ENCODE measurements around the gene SPINK5. TPM values are rescaled to one million over a fixed set of nuclear protein-coding genes. Genes with fewer than 3 reads are reported as not detected.

SPINK5 gene
- total RNA-seq, 1 experiment from 2014 or later, result not detected

DNA sequence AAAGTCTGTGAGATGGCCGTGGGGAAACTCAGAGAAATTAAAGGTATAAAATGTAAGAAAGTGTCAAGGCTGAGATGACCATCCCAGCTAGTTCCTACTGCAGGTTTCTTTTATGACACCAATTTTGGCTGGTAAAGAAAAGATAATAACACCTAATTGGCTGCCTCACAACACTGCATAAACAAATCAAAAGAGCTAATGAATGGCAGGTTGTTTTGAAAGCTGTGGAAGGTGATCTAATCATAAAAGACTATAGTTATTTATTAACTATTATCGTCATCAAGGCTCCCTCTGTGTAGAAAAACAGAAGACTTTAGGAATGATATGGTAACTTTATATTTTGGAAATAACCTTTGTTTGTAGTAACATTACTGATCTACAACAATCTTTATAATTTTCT lies 3.5 kb upstream of the SPINK5 start:
- TF ChIP-seq EZH2 (IDR thresholded peaks at IDR 0.05; ENCODE audit: low read length, unreplicated experiment) (no peak), EZH2phosphoT487 (IDR thresholded peaks at IDR 0.05; ENCODE audit: borderline replicate concordance, low read length) (no peak), CTCF (conservative IDR thresholded peaks at IDR 0.05; ENCODE audit: low read depth, low read length) (no peak)
- ChIA-PET POLR2A (ENCODE audit: unreplicated experiment) (no interaction called here), CTCF (no interaction called here)
- no peaks in the 10 kb centered on the region for H4K20me1 ChIP-seq (ENCODE audit: low read length)
- H3K4me3 ChIP-seq (ENCODE audit: low read length), result no peak overlapping the region
- no peak overlapping the region for H2AFZ ChIP-seq (ENCODE audit: low read length)
- no peaks in the 10 kb centered on the region for H3K9me2 ChIP-seq (replicated peaks; ENCODE audit: low read length)
- H3K27ac ChIP-seq (ENCODE audit: low read length), result no peak overlapping the region
- no peak for ATAC-seq
- no peak overlapping the region for H3K4me2 ChIP-seq (ENCODE audit: low read length)
- no peaks in the 10 kb centered on the region for H3K36me3 ChIP-seq (ENCODE audit: low read depth, low read length)
- no peak overlapping the region for H3K9ac ChIP-seq (ENCODE audit: low read length)
- DNase-seq, result no peak
- intact Hi-C loops (cut with micrococcal nuclease), result no loop called here
- peaks cover 3% of the 10 kb centered on the region; the same call in 1 of the 2 replicates for H3K4me1 ChIP-seq (ENCODE audit: insufficient read depth, low read length)
- peaks cover 11% of the 10 kb centered on the region; the same call in 1 of the 2 replicates for H3K9me3 ChIP-seq (ENCODE audit: low read length)
- no peaks in the 10 kb centered on the region for H3K79me2 ChIP-seq (ENCODE audit: low read length)
- no TSS peak for BruUV-seq (replicated peaks)
- no peaks in the 10 kb centered on the region for H3F3A ChIP-seq (ENCODE audit: low read length, unreplicated experiment)
- no peaks in the 10 kb centered on the region for H3K27me3 ChIP-seq (ENCODE audit: low read length)

DNA sequence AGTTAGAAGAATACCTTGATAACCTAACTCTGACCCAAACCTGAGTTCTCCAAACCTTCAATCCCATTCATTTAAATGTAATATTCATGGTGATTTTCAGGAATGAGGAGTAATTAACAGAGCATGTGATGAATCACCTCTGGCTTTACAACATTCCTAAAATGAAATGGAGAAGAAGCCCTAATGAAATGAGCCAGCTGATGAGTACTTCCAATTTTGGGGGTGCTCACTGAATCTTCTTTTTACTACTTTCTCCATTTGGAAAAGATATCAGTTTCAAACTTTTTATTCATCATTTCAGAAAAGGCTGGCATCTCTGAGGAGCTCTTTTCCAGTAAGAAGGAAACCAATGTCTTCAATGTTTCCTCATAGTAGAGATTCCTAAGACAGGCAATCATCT lies 2.9 kb upstream of the SPINK5 start:
- Histone ChIP-seq H3K4me1 (ENCODE audit: insufficient read depth, low read length) (peaks cover 3% of the 10 kb centered on the region; the same call in 1 of the 2 replicates), H3K27me3 (ENCODE audit: low read length) (no peaks in the 10 kb centered on the region), H3K4me2 (ENCODE audit: low read length) (no peak overlapping the region), H3K4me3 (ENCODE audit: low read length) (no peak overlapping the region), H4K20me1 (ENCODE audit: low read length) (no peaks in the 10 kb centered on the region), H3K79me2 (ENCODE audit: low read length) (no peaks in the 10 kb centered on the region), H3K9ac (ENCODE audit: low read length) (no peak overlapping the region), H3K9me3 (ENCODE audit: low read length) (peaks cover 5% of the 10 kb centered on the region; the same call in 1 of the 2 replicates), H2AFZ (ENCODE audit: low read length) (no peak overlapping the region), H3K9me2 (replicated peaks; ENCODE audit: low read length) (no peaks in the 10 kb centered on the region), H3F3A (ENCODE audit: low read length, unreplicated experiment) (no peaks in the 10 kb centered on the region), H3K36me3 (ENCODE audit: low read depth, low read length) (no peaks in the 10 kb centered on the region), H3K27ac (ENCODE audit: low read length) (no peak overlapping the region)
- CTCF ChIA-PET, result no interaction called here
- ATAC-seq (no peak), DNase-seq (no peak)
- POLR2A ChIA-PET (ENCODE audit: unreplicated experiment), result no interaction called here
- TF ChIP-seq CTCF (conservative IDR thresholded peaks at IDR 0.05; ENCODE audit: low read depth, low read length), result no peak
- no peak for TF ChIP-seq EZH2phosphoT487 (IDR thresholded peaks at IDR 0.05; ENCODE audit: borderline replicate concordance, low read length)
- BruUV-seq (replicated peaks), result no TSS peak
- intact Hi-C loops (cut with micrococcal nuclease), result no loop called here

DNA sequence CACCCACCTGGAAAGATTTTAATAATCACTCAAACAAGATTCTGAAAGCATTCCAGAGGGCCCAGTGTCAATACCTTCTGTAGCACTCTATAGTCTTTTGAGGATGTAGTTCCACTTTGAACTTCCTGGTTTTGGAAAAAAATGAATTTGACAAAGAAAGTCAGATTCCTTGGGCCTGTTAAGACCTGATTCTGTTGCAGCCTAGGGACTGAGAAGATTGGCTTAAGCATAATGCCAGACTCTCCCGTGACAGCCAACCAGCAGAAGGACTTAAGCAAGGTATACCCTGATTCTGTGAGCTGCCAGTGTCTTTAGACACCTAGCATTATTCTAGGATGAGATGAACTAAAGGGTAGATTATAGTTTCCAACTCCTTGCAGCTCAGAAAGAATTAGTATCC lies 6.8 kb downstream of the SPINK5 start:
- Histone ChIP-seq H3K4me3 (ENCODE audit: low read length) (no peak overlapping the region), H3K27me3 (ENCODE audit: low read length) (no peaks in the 10 kb centered on the region), H3K36me3 (ENCODE audit: low read depth, low read length) (no peaks in the 10 kb centered on the region), H3F3A (ENCODE audit: low read length, unreplicated experiment) (no peaks in the 10 kb centered on the region), H4K20me1 (ENCODE audit: low read length) (no peaks in the 10 kb centered on the region), H3K9me2 (replicated peaks; ENCODE audit: low read length) (no peaks in the 10 kb centered on the region), H3K4me1 (ENCODE audit: insufficient read depth, low read length) (no peaks in the 10 kb centered on the region), H3K27ac (ENCODE audit: low read length) (no peak overlapping the region), H2AFZ (ENCODE audit: low read length) (no peak overlapping the region), H3K79me2 (ENCODE audit: low read length) (no peaks in the 10 kb centered on the region), H3K4me2 (ENCODE audit: low read length) (no peak overlapping the region), H3K9me3 (ENCODE audit: low read length) (no peaks in the 10 kb centered on the region), H3K9ac (ENCODE audit: low read length) (no peak overlapping the region)
- CTCF ChIA-PET, result no interaction called here
- no peak for TF ChIP-seq EZH2phosphoT487 (IDR thresholded peaks at IDR 0.05; ENCODE audit: borderline replicate concordance, low read length)
- TF ChIP-seq EZH2 (IDR thresholded peaks at IDR 0.05; ENCODE audit: low read length, unreplicated experiment), result no peak
- no peak for TF ChIP-seq CTCF (conservative IDR thresholded peaks at IDR 0.05; ENCODE audit: low read depth, low read length)
- BruUV-seq (replicated peaks), result no TSS peak
- ATAC-seq (no peak), DNase-seq (no peak)
- intact Hi-C loops (cut with micrococcal nuclease), result no loop called here
- POLR2A ChIA-PET (ENCODE audit: unreplicated experiment), result no interaction called here
